ENCODE data around the gene ST8SIA4. TPM values are rescaled to one million over a fixed set of nuclear protein-coding genes. Genes with fewer than 3 reads are reported as not detected.
A peak's percentile ranks its signal among the peaks of the same experiment; 100 is the strongest.

Gene ST8SIA4
- total RNA-seq, 1 donor from 2014 or later = 6.3 TPM

DNA sequence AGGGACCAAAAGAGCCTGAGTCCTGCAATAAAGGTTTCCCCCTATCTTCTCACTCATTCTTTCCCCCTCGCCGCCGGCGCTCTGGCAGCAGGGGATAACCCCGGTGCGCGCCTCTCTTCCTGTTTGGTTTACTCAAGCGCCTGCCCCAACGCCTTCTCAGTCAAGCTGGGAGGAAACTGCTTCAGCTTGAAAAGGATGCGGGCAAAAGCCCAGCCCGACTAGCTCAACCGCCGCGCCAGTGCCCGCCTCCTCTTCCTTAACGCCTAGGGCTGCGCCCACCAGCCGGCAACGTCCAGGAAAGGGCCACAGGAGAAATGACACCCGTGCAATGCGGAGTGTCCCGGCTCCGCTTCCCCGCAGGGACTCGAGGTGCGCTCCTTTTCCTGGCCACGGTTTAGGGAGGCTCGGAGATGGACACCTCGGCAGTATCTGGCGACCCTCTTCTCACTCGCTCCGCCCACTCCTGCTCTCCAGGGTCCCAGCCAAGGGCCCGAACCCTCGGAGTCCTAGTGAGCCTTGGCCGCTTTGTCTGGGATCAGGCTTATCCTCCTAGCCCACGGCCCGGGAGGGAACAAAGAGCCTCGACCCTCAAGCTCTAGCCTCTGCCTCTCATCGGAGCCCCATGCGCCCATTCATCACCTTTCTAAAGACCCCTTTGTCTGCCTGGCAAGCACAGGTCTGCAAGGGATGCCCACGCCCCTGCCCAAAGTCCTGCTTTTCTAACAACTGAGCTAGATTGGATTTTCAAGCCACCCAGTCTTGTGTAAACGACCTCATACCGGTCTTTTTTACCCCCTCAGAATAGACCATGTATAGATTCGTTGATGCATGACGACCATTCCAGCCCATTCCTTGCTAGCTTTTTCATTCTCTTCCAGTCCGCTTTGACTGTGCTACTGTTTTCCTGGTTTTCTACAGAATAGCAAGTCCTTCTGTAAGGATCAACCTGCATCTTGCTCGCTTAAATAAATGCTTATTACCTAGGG, 2.0 kb downstream of the ST8SIA4 start:
- H3K27ac ChIP-seq (ENCODE audit: low read depth, low read length) = peak overlapping the region; percentile 81
- no peaks in the 10 kb centered on the region for H3K9me3 ChIP-seq (ENCODE audit: control insufficient read depth in 3 of 3, low read length in 3 of 3)
- peaks cover 15 to 21% (median 20%) of the 10 kb centered on the region in 3 donors for H3K27me3 ChIP-seq (ENCODE audit: control insufficient read depth in 3 of 3, insufficient read depth in 3 of 3, low read length in 3 of 3)
- H3K4me3 ChIP-seq (ENCODE audit: low read length in 3 of 3) = peak overlapping the region; percentile 67 to 86 (median 71)
- no peaks in the 10 kb centered on the region for H3K36me3 ChIP-seq (ENCODE audit: control insufficient read depth in 3 of 3, insufficient read depth in 3 of 3, low read length in 3 of 3)
- peak overlapping the region; percentile 59 to 67 (median 63) for H3K9ac ChIP-seq (ENCODE audit: low read depth in 1 of 3, low read length in 3 of 3)
- H3K4me1 ChIP-seq (ENCODE audit: control insufficient read depth in 3 of 3, insufficient read depth in 3 of 3, low read length in 3 of 3) = peaks cover 2 to 17% (median 9%) of the 10 kb centered on the region in 3 donors

DNA sequence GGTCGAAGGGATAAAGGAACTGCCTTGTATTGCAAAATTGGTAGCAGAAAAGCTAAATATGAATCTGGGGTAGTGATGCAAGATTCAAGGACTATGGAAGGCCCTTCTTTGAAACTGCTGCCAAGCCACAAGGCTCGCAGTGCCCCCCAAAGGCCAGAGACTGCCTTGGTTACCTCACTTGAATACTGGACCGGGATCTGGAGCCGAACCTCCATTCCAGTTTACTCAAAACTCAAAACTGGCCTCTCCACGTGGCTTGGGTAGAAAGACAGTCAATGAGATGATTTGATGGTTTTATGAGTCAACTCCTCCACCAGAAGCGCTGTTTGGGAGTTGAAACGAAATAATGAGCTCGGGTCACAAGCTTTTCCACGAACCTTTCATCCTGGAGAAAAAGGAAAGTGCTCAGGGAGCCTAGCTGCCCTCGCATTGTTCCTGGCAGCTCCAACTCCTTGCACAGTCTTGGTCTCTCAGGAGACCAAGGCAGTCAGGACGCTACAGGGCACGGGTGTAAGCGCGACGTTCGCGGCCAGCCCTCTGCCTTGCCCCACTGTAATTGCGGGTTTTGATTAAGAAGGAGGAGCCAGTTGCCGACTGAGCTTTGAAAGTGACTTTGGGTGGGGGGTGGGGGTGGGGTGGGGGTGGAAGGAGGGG, 2.8 kb downstream of the ST8SIA4 start:
- peak overlapping the region in 2 of 3 donors; percentile 3 to 67 for H3K9ac ChIP-seq (ENCODE audit: low read depth in 1 of 3, low read length in 3 of 3)
- H3K27ac ChIP-seq (ENCODE audit: low read depth, low read length) = peak overlapping the region; percentile 81
- no peaks in the 10 kb centered on the region for H3K36me3 ChIP-seq (ENCODE audit: control insufficient read depth in 3 of 3, insufficient read depth in 3 of 3, low read length in 3 of 3)
- H3K27me3 ChIP-seq (ENCODE audit: control insufficient read depth in 3 of 3, insufficient read depth in 3 of 3, low read length in 3 of 3) = peaks cover 15 to 21% (median 20%) of the 10 kb centered on the region in 3 donors
- peaks cover 2 to 17% (median 9%) of the 10 kb centered on the region in 3 donors for H3K4me1 ChIP-seq (ENCODE audit: control insufficient read depth in 3 of 3, insufficient read depth in 3 of 3, low read length in 3 of 3)
- peak overlapping the region; percentile 67 to 71 (median 68) for H3K4me3 ChIP-seq (ENCODE audit: low read length in 3 of 3)
- H3K9me3 ChIP-seq (ENCODE audit: control insufficient read depth in 3 of 3, low read length in 3 of 3) = no peaks in the 10 kb centered on the region

DNA sequence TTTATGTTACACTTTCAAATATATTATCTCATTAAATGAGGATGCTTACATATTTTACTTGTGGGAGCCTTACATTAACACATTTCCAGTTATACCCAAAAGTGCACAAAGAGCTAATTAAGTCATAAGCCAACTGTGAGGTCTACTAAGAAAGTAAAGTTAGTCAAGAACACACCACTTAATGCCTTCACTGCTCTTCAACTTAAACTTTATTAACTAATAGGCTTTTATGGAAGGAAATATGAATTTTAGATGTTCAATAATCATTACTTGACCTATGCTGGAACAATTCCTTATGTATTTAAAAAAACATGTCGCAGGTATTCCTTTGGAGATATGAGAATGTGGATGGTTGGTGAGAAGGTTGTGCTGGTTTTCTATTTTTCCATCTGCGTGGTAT, 3.4 kb downstream of the ST8SIA4 start:
- Histone ChIP-seq H3K4me3 (ENCODE audit: low read length in 3 of 3) (peak overlapping the region in 1 of 3 donors; percentile 71), H3K9me3 (ENCODE audit: control insufficient read depth in 3 of 3, low read length in 3 of 3) (no peaks in the 10 kb centered on the region), H3K27ac (ENCODE audit: low read depth, low read length) (peak overlapping the region; percentile 81), H3K27me3 (ENCODE audit: control insufficient read depth in 3 of 3, insufficient read depth in 3 of 3, low read length in 3 of 3) (peaks cover 15 to 21% (median 20%) of the 10 kb centered on the region in 3 donors), H3K36me3 (ENCODE audit: control insufficient read depth in 3 of 3, insufficient read depth in 3 of 3, low read length in 3 of 3) (no peaks in the 10 kb centered on the region), H3K4me1 (ENCODE audit: control insufficient read depth in 3 of 3, insufficient read depth in 3 of 3, low read length in 3 of 3) (peaks cover 2 to 17% (median 9%) of the 10 kb centered on the region in 3 donors), H3K9ac (ENCODE audit: low read depth in 1 of 3, low read length in 3 of 3) (no peak overlapping the region)

GRCh38 chr5:100898504-100899346, 4.4 kb downstream of the ST8SIA4 start:
- Histone ChIP-seq H3K9me3 (ENCODE audit: control insufficient read depth in 3 of 3, low read length in 3 of 3) (no peaks in the 10 kb centered on the region), H3K4me1 (ENCODE audit: control insufficient read depth in 3 of 3, insufficient read depth in 3 of 3, low read length in 3 of 3) (peaks cover 2 to 17% (median 9%) of the 10 kb centered on the region in 3 donors), H3K4me3 (ENCODE audit: low read length in 3 of 3) (no peak overlapping the region), H3K27me3 (ENCODE audit: control insufficient read depth in 3 of 3, insufficient read depth in 3 of 3, low read length in 3 of 3) (peaks cover 9 to 21% (median 14%) of the 10 kb centered on the region in 3 donors), H3K9ac (ENCODE audit: low read depth in 1 of 3, low read length in 3 of 3) (no peak overlapping the region), H3K27ac (ENCODE audit: low read depth, low read length) (no peak overlapping the region), H3K36me3 (ENCODE audit: control insufficient read depth in 3 of 3, insufficient read depth in 3 of 3, low read length in 3 of 3) (no peaks in the 10 kb centered on the region)

DNA sequence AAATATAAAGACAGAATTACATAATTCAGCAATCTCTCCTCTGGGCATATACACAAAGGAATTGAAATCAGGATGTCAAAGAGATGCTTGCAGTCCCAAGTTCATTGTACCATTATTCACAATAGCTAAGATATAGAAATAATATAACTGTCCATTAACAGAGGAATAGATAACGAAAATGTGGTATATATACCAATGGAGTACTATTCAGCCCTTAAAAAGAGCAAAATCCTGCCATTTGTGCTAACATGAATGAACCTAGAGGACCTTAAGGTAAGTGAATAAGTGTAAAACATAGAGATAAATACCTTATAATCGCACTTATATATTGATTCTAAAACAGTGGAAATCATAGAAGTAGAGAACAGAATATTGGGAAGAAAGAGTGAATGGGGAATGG, 7.0 kb downstream of the ST8SIA4 start:
- Histone ChIP-seq H3K27me3 (ENCODE audit: control insufficient read depth in 3 of 3, insufficient read depth in 3 of 3, low read length in 3 of 3) (peaks cover 3 to 6% (median 6%) of the 10 kb centered on the region in 3 donors), H3K36me3 (ENCODE audit: control insufficient read depth in 3 of 3, insufficient read depth in 3 of 3, low read length in 3 of 3) (no peaks in the 10 kb centered on the region), H3K4me1 (ENCODE audit: control insufficient read depth in 3 of 3, insufficient read depth in 3 of 3, low read length in 3 of 3) (peaks cover 2 to 9% (median 3%) of the 10 kb centered on the region in 3 donors)

GRCh38 chr5:100890461-100891008, 12.5 kb downstream of the ST8SIA4 start:
- Histone ChIP-seq H3K27me3 (ENCODE audit: control insufficient read depth in 3 of 3, insufficient read depth in 3 of 3, low read length in 3 of 3) (no peaks in the 10 kb centered on the region), H3K36me3 (ENCODE audit: control insufficient read depth in 3 of 3, insufficient read depth in 3 of 3, low read length in 3 of 3) (no peaks in the 10 kb centered on the region), H3K4me3 (ENCODE audit: low read length in 3 of 3) (peak overlapping the region in 1 of 3 donors; percentile 41), H3K4me1 (ENCODE audit: control insufficient read depth in 3 of 3, insufficient read depth in 3 of 3, low read length in 3 of 3) (no peaks in the 10 kb centered on the region), H3K9me3 (ENCODE audit: control insufficient read depth in 3 of 3, low read length in 3 of 3) (no peaks in the 10 kb centered on the region), H3K9ac (ENCODE audit: low read depth in 1 of 3, low read length in 3 of 3) (peak overlapping the region in 2 of 3 donors; percentile 9 to 55), H3K27ac (ENCODE audit: low read depth, low read length) (peak overlapping the region; percentile 42)

More for the DNA sequence above, 7.0 kb downstream of the ST8SIA4 start:
- Histone ChIP-seq H3K27ac (ENCODE audit: low read depth, low read length) (no peak overlapping the region), H3K9me3 (ENCODE audit: control insufficient read depth in 3 of 3, low read length in 3 of 3) (no peaks in the 10 kb centered on the region), H3K4me3 (ENCODE audit: low read length in 3 of 3) (no peak overlapping the region), H3K9ac (ENCODE audit: low read depth in 1 of 3, low read length in 3 of 3) (no peak overlapping the region)

DNA sequence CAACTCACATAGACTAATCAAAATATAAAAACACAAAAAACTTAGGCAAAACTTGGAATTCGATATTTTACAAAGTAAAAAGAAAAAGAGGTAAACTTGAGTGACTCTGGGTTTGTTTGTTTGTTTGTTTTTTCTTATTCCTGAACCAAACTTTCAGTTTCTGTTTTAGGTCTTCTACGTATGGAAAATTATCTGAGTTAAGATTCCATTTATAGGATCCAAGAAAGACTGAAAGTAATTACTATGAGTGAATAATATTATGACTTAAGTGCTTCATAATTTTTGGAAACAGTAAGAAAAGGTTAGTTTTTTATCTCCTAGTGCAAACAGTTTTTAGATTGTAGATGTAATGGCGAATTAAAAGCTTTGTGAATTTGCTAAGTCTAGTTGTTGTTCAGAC, 13.2 kb downstream of the ST8SIA4 start:
- Histone ChIP-seq H3K27me3 (ENCODE audit: control insufficient read depth in 3 of 3, insufficient read depth in 3 of 3, low read length in 3 of 3) (no peaks in the 10 kb centered on the region), H3K27ac (ENCODE audit: low read depth, low read length) (peak overlapping the region; percentile 42), H3K9ac (ENCODE audit: low read depth in 1 of 3, low read length in 3 of 3) (peak overlapping the region in 2 of 3 donors; percentile 9 to 55), H3K4me3 (ENCODE audit: low read length in 3 of 3) (peak overlapping the region in 1 of 3 donors; percentile 41), H3K4me1 (ENCODE audit: control insufficient read depth in 3 of 3, insufficient read depth in 3 of 3, low read length in 3 of 3) (no peaks in the 10 kb centered on the region), H3K9me3 (ENCODE audit: control insufficient read depth in 3 of 3, low read length in 3 of 3) (no peaks in the 10 kb centered on the region), H3K36me3 (ENCODE audit: control insufficient read depth in 3 of 3, insufficient read depth in 3 of 3, low read length in 3 of 3) (no peaks in the 10 kb centered on the region)

- Histone ChIP-seq H3K27ac (ENCODE audit: low read depth, low read length) (no peak overlapping the region), H3K4me1 (ENCODE audit: control insufficient read depth in 3 of 3, insufficient read depth in 3 of 3, low read length in 3 of 3) (no peaks in the 10 kb centered on the region), H3K27me3 (ENCODE audit: control insufficient read depth in 3 of 3, insufficient read depth in 3 of 3, low read length in 3 of 3) (no peaks in the 10 kb centered on the region), H3K4me3 (ENCODE audit: low read length in 3 of 3) (peak overlapping the region in 1 of 3 donors; percentile 39), H3K9me3 (ENCODE audit: control insufficient read depth in 3 of 3, low read length in 3 of 3) (no peaks in the 10 kb centered on the region), H3K36me3 (ENCODE audit: control insufficient read depth in 3 of 3, insufficient read depth in 3 of 3, low read length in 3 of 3) (no peaks in the 10 kb centered on the region), H3K9ac (ENCODE audit: low read depth in 1 of 3, low read length in 3 of 3) (no peak overlapping the region)
Measured at GRCh38 chr5:100889165-100889743, 13.8 kb downstream of the ST8SIA4 start.

DNA sequence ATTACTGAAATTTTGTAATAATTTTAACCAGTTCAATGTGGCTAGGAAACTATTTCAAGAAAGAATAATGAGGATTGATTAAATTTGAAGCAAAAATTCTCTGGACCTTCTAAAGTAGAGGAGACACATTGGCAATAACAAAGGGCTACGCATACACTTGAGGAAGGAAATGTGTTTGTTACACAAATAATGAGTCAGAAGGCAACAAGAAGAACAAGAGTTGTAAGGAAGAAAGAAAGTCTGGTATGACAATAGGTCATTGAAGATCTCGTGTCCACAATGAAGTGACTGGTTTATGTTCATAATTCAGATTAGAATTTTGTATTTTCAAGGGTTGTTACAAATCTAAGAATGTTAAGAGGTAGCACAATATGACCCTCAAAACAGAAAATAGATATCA, 25.8 kb downstream of the ST8SIA4 start:
- no peak overlapping the region for H3K27ac ChIP-seq (ENCODE audit: low read depth, low read length)
- H3K4me1 ChIP-seq (ENCODE audit: control insufficient read depth in 3 of 3, insufficient read depth in 3 of 3, low read length in 3 of 3) = no peaks in the 10 kb centered on the region
- no peaks in the 10 kb centered on the region for H3K9me3 ChIP-seq (ENCODE audit: control insufficient read depth in 3 of 3, low read length in 3 of 3)
- no peak overlapping the region for H3K9ac ChIP-seq (ENCODE audit: low read depth in 1 of 3, low read length in 3 of 3)
- H3K27me3 ChIP-seq (ENCODE audit: control insufficient read depth in 3 of 3, insufficient read depth in 3 of 3, low read length in 3 of 3) = no peaks in the 10 kb centered on the region
- H3K36me3 ChIP-seq (ENCODE audit: control insufficient read depth in 3 of 3, insufficient read depth in 3 of 3, low read length in 3 of 3) = no peaks in the 10 kb centered on the region
- H3K4me3 ChIP-seq (ENCODE audit: low read length in 3 of 3) = no peak overlapping the region
